ENCODE data around the gene GSTCD.

The GSTCD gene

DNA sequence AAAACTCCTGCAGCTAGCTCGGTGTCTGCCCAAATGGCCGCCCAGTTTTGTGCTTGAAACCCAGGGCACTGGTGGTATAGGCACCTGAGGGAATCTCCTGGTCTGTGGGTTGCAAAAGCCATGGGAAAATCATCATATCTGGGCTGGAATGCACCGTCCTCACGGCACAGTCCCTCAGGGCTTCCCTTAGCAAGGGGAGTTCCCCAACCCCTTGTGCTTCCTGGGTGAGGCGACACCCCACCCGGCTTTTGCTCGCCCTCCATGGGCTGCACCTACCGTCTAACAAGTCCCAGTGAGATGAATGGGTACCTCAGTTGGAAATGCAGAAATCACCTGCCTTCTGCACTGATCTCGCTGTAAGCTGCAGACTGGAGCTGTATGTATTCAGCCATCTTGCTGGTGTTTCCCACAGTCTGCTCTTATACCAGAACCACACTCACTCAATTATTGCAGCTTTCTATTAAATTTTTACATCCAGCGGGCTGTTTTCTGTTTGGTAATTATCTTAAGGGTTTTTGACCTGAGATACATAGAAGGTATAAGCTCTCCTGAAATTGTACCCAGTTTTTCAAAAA lies 150.0 kb downstream of the GSTCD start:
- TF ChIP-seq, protein P1, sequence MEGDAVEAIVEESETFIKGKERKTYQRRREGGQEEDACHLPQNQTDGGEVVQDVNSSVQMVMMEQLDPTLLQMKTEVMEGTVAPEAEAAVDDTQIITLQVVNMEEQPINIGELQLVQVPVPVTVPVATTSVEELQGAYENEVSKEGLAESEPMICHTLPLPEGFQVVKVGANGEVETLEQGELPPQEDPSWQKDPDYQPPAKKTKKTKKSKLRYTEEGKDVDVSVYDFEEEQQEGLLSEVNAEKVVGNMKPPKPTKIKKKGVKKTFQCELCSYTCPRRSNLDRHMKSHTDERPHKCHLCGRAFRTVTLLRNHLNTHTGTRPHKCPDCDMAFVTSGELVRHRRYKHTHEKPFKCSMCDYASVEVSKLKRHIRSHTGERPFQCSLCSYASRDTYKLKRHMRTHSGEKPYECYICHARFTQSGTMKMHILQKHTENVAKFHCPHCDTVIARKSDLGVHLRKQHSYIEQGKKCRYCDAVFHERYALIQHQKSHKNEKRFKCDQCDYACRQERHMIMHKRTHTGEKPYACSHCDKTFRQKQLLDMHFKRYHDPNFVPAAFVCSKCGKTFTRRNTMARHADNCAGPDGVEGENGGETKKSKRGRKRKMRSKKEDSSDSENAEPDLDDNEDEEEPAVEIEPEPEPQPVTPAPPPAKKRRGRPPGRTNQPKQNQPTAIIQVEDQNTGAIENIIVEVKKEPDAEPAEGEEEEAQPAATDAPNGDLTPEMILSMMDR (IDR thresholded peaks at IDR 0.05), result no peak
- Histone ChIP-seq H3K36me3 (no peaks in the 10 kb centered on the region), H3K27me3 (no peaks in the 10 kb centered on the region), H3K9me3 (peaks cover 2% of the 10 kb centered on the region), H3K27ac (no peak overlapping the region), H3K4me3 (ENCODE audit: low read depth in 1 of 2, low read length in 1 of 2) (no peak overlapping the region), H3K4me1 (ENCODE audit: control insufficient read depth in 1 of 2, insufficient read depth in 1 of 2, low read depth in 1 of 2, low read length in 1 of 2) (no peaks in the 10 kb centered on the region)

DNA sequence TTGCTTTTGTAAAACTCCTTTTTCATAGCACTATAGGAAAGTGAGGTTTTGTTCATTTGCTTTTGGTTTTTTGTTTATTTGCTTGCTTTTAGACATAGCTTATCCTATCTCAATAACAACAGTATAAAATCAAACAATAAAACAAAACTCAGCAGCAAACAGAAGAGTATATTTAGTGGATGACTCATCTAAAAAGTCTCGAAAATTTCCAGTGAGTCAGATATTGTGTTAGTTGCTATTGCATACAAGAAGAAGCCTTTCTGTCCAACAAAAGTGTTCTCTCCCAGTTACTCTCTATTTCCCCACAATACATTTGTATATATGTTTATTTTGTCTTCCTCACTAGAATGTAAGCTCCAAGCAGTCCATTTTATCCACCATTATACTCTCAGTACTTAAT lies 150.6 kb downstream of the GSTCD start:
- TF ChIP-seq, protein P1 (IDR thresholded peaks at IDR 0.05), result no peak
- H3K4me1 ChIP-seq (ENCODE audit: control insufficient read depth in 1 of 2, insufficient read depth in 1 of 2, low read depth in 1 of 2, low read length in 1 of 2), result no peaks in the 10 kb centered on the region
- H3K27me3 ChIP-seq, result no peaks in the 10 kb centered on the region
- peaks cover 2% of the 10 kb centered on the region for H3K9me3 ChIP-seq
- no peaks in the 10 kb centered on the region for H3K36me3 ChIP-seq
- H3K4me3 ChIP-seq (ENCODE audit: low read depth in 1 of 2, low read length in 1 of 2), result no peak overlapping the region
- no peak overlapping the region for H3K27ac ChIP-seq

DNA sequence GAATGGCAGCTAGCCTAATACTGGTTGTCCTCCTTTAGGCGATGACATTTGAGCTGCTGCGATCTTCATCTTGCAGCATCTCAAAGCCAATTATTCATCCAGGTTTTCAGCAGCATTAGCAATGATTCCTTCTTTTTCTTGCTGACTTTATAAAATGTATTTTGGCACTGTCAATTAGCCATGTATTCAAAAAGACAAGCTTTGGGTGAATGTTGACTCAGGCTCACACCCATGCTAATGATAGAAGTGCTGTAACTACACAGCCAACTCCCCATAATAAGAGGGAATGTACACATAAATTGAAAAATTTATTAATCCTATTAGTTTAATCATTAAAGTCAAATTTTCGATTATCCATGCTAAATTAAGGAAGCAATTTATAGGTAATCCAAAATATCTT lies 162.4 kb downstream of the GSTCD start:
- Histone ChIP-seq H3K4me3 (ENCODE audit: low read depth in 1 of 2, low read length in 1 of 2) (no peak overlapping the region), H3K27ac (no peak overlapping the region), H3K36me3 (no peaks in the 10 kb centered on the region), H3K4me1 (ENCODE audit: control insufficient read depth in 1 of 2, insufficient read depth in 1 of 2, low read depth in 1 of 2, low read length in 1 of 2) (no peaks in the 10 kb centered on the region), H3K27me3 (no peaks in the 10 kb centered on the region), H3K9me3 (no peaks in the 10 kb centered on the region)
- TF ChIP-seq, protein P1 (IDR thresholded peaks at IDR 0.05), result no peak

DNA sequence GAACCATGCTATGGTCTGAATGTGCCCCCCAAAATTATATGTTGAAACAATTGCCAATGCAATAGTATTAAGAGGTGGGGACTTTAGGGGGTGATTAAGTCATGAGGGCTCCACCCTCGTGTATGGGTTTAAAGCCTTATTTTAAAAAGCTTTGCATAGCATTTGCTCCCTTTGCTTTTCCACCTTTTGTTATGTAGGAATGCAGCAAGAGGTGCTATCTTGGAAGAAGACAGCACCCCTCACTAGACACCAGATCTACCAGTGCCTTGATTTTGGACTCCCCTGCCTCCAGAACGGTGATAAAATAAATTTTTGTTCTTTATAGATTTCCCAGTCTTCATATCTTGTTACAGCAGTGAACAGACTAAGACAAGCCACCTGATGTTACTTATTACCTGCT lies 163.4 kb downstream of the GSTCD start:
- no peaks in the 10 kb centered on the region for H3K36me3 ChIP-seq
- TF ChIP-seq, protein P1 (IDR thresholded peaks at IDR 0.05), result no peak
- H3K27ac ChIP-seq, result no peak overlapping the region
- H3K9me3 ChIP-seq, result no peaks in the 10 kb centered on the region
- H3K27me3 ChIP-seq, result no peaks in the 10 kb centered on the region
- no peak overlapping the region for H3K4me3 ChIP-seq (ENCODE audit: low read depth in 1 of 2, low read length in 1 of 2)
- no peaks in the 10 kb centered on the region for H3K4me1 ChIP-seq (ENCODE audit: control insufficient read depth in 1 of 2, insufficient read depth in 1 of 2, low read depth in 1 of 2, low read length in 1 of 2)

DNA sequence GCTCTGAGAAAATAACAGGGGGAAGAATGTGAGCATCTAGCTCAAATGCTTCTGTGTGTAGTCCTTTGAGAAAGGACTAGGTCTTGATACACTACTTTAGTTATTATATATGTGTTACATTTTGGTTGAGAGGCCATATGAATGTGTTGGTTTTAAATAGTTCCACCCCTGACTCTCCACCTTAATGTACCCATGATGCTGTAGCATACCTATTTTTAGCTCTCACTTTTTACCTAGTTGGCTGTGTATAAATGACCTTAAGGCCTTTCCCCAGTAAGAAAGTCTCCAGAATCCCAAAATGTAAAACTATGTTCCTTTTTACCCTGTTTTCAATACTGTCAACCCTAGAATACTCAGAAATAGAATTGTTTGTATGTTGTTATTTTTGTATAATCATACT lies 166.6 kb downstream of the GSTCD start:
- Histone ChIP-seq H3K4me3 (ENCODE audit: low read depth in 1 of 2, low read length in 1 of 2) (no peak overlapping the region), H3K4me1 (ENCODE audit: control insufficient read depth in 1 of 2, insufficient read depth in 1 of 2, low read depth in 1 of 2, low read length in 1 of 2) (no peaks in the 10 kb centered on the region), H3K27ac (no peak overlapping the region), H3K9me3 (no peaks in the 10 kb centered on the region), H3K27me3 (no peaks in the 10 kb centered on the region), H3K36me3 (no peaks in the 10 kb centered on the region)
- TF ChIP-seq, protein P1 (IDR thresholded peaks at IDR 0.05), result no peak

DNA sequence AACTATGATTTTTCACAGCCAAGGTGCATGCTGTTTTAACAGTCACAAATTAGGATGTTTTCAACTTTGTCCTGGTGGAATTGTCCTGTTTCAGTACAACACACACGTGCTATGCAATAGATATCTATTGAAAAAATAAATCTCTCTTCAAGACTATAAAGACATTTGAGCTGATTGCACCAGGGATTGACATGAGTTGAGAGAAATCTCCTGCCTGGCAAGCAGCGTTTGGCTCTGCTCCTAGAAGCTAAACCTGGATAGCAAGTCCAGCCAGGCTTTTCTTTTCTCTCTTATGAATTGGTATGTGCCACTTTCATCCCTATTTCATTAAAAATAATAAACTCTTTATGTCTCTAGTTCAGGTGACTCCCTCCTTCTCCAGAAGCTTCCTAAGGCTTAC lies 170.1 kb downstream of the GSTCD start:
- no peaks in the 10 kb centered on the region for H3K27me3 ChIP-seq
- H3K9me3 ChIP-seq, result no peaks in the 10 kb centered on the region
- TF ChIP-seq, protein P1 (IDR thresholded peaks at IDR 0.05), result no peak

More for the DNA sequence above, 170.1 kb downstream of the GSTCD start:
- no peak overlapping the region for H3K4me3 ChIP-seq (ENCODE audit: low read depth in 1 of 2, low read length in 1 of 2)
- no peak overlapping the region for H3K27ac ChIP-seq
- no peaks in the 10 kb centered on the region for H3K36me3 ChIP-seq
- no peaks in the 10 kb centered on the region for H3K4me1 ChIP-seq (ENCODE audit: control insufficient read depth in 1 of 2, insufficient read depth in 1 of 2, low read depth in 1 of 2, low read length in 1 of 2)
